BJ (cell line): ENCODE results near the gene FRMD5. TPM values are rescaled to one million over a fixed set of nuclear protein-coding genes. Genes with fewer than 3 reads are reported as not detected.
A peak's percentile ranks its signal among the peaks of the same experiment; 100 is the strongest.

Experiments used
- CTCF ChIA-PET: fragments of 350-600 bp; formaldehyde crosslinking; extraction: SDS; loops from one replicate; lab custom pipeline; 2021; ENCODE audit warnings: antibody characterized with exemption, inconsistent platforms; lab: Yijun Ruan, JAX
- POLR2A ChIA-PET: fragments of 300-600 bp; sonication (Branson Sonifier 250); formaldehyde crosslinking; extraction: SDS; loops from one replicate; lab custom pipeline; 2021; ENCODE audit warnings: antibody characterized with exemption; lab: Charles Lee
- DNase-seq: peaks from one replicate; pipeline ENCODE4 v3.0.0-alpha.2; 2011; ENCODE audit warnings: low read depth
- H3K27me3 ChIP-seq: 2 replicates; pipeline ENCODE4 v1.6.0; 2011; ENCODE audit warnings: low read length; ENCODE audit not compliant: control insufficient read depth, insufficient read depth
- H3K36me3 ChIP-seq: 2 replicates; pipeline ENCODE4 v1.5.1; 2011; ENCODE audit warnings: low read length; ENCODE audit not compliant: control insufficient read depth, insufficient read depth
- H3K4me3 ChIP-seq: 2 replicates; pipeline ENCODE4 v1.5.1; 2011; ENCODE audit warnings: low read depth, mild to moderate bottlenecking, control low read depth, low read length
- polyA plus RNA-seq: library from polyadenylated mRNA; depleted of rRNA; stranded (reverse); fragments of >200 nt; gene quantifications from 2 replicates; pipeline ENCODE4 v1.2.3, GENCODE V29; 2011
- TF ChIP-seq, protein P1 (sequence below): IDR thresholded peaks from 2 replicates; pipeline ENCODE4 v1.5.1; 2011; ENCODE audit warnings: low read depth, mild to moderate bottlenecking, control low read depth, inconsistent platforms, low read length, moderate library complexity; ENCODE audit not compliant: insufficient read depth

The FRMD5 gene
- polyA plus RNA-seq, 1 experiment = 0.96 TPM

DNA sequence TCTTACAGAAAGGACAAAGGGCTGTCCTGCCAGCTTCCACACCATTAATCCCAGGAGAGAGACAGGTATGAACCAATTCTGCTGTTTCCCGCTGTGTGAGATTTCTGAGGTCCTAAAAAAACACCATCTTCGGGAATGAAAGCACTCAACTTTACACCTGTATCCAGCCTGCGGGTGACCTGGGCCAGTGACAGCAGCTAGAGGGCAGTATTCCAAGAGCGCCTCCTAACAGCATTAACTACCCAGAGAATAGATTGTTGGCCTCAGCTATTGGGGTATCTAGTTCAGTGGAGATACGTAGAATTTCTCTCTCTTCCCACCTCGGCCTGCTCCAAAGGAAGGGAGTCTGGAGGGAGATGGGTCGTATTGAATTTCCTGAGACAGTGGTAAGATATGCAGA lies 313.1 kb downstream of the FRMD5 start:
- no peaks in the 10 kb centered on the region; the same call in none of the 2 replicates for H3K36me3 ChIP-seq
- no peaks in the 10 kb centered on the region for H3K27me3 ChIP-seq
- no peak for DNase-seq
- TF ChIP-seq, protein P1, sequence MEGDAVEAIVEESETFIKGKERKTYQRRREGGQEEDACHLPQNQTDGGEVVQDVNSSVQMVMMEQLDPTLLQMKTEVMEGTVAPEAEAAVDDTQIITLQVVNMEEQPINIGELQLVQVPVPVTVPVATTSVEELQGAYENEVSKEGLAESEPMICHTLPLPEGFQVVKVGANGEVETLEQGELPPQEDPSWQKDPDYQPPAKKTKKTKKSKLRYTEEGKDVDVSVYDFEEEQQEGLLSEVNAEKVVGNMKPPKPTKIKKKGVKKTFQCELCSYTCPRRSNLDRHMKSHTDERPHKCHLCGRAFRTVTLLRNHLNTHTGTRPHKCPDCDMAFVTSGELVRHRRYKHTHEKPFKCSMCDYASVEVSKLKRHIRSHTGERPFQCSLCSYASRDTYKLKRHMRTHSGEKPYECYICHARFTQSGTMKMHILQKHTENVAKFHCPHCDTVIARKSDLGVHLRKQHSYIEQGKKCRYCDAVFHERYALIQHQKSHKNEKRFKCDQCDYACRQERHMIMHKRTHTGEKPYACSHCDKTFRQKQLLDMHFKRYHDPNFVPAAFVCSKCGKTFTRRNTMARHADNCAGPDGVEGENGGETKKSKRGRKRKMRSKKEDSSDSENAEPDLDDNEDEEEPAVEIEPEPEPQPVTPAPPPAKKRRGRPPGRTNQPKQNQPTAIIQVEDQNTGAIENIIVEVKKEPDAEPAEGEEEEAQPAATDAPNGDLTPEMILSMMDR = peak; percentile 49
- no peak overlapping the region for H3K4me3 ChIP-seq
- ChIA-PET CTCF (interaction anchor here (1.1 to 2.5 kb wide), 13 partner anchors 9 to 338 kb away, joined by 3 to 9 read pairs (median 5); no protein-coding TSS in a partner anchor), POLR2A (no interaction called here)

- Histone ChIP-seq H3K4me3 (no peak overlapping the region), H3K36me3 (no peaks in the 10 kb centered on the region; the same call in none of the 2 replicates), H3K27me3 (no peaks in the 10 kb centered on the region)
- ChIA-PET POLR2A (no interaction called here), CTCF (interaction anchor here (0.6 to 2.5 kb wide), 12 partner anchors 9 to 442 kb away, joined by 3 to 9 read pairs (median 4); no protein-coding TSS in a partner anchor)
- TF ChIP-seq, protein P1 = no peak
- DNase-seq = no peak
These were observed 313.8 kb downstream of the FRMD5 start for GRCh38 chr15:43881245-43881644.

GRCh38 chr15:43880406-43881194 lies 314.5 kb downstream of the FRMD5 start:
- Histone ChIP-seq H3K36me3 (no peaks in the 10 kb centered on the region; the same call in none of the 2 replicates), H3K27me3 (no peaks in the 10 kb centered on the region), H3K4me3 (no peak overlapping the region)
- POLR2A ChIA-PET = no interaction called here
- no peak for DNase-seq
- CTCF ChIA-PET = interaction anchor here (0.6 to 2.5 kb wide), 13 partner anchors 8 to 442 kb away, joined by 3 to 9 read pairs (median 4); no protein-coding TSS in a partner anchor
- TF ChIP-seq, protein P1 = no peak

- no peaks in the 10 kb centered on the region; the same call in none of the 2 replicates for H3K36me3 ChIP-seq
- ChIA-PET CTCF (interaction anchor here (1.2 kb wide), 2 partner anchors 9 to 187 kb away, joined by 3 to 4 read pairs; no protein-coding TSS in a partner anchor), POLR2A (no interaction called here)
- no peak overlapping the region for H3K4me3 ChIP-seq
- H3K27me3 ChIP-seq = no peaks in the 10 kb centered on the region
- no peak for DNase-seq
- TF ChIP-seq, protein P1 = no peak
These were observed 315.4 kb downstream of the FRMD5 start for GRCh38 chr15:43879386-43880355.

GRCh38 chr15:43878446-43878845 lies 316.6 kb downstream of the FRMD5 start:
- Histone ChIP-seq H3K36me3 (no peaks in the 10 kb centered on the region; the same call in none of the 2 replicates), H3K4me3 (no peak overlapping the region), H3K27me3 (no peaks in the 10 kb centered on the region)
- TF ChIP-seq, protein P1 = no peak
- ChIA-PET POLR2A (no interaction called here), CTCF (no interaction called here)
- no peak for DNase-seq
